SK-N-SH treated with all-trans-retinoic acid at 6 μM for 48 hours (cell line): ENCODE results near the gene TANGO6.

Source experiments
- ATAC-seq: fragments of 200-7000 bp; cut with Tn5 transposase; 3 replicates; pipeline ENCODE4 v1.9.1; 2020; ENCODE audit warnings: mild to moderate bottlenecking, moderate library complexity
- ARNTL ChIP-seq: fragments of 450-650 bp; formaldehyde crosslinking; IDR thresholded peaks from 2 replicates; pipeline ENCODE4 v1.5.0; 2020; ENCODE audit warnings: low read depth, mild to moderate bottlenecking, moderate library complexity, borderline replicate concordance
- CREB5 ChIP-seq: fragments of 250-450 bp; sonication (Bioruptor Pico); IDR thresholded peaks from 2 replicates; pipeline ENCODE4 v1.5.1; 2020; ENCODE audit warnings: low read depth, mild to moderate bottlenecking, moderate library complexity
- CSDC2 ChIP-seq: fragments of 250-450 bp; sonication (Bioruptor Pico); IDR thresholded peaks from 2 replicates; pipeline ENCODE4 v1.5.0; 2020; ENCODE audit warnings: mild to moderate bottlenecking, moderate library complexity
- CSRNP3 ChIP-seq: fragments of 250-450 bp; sonication (Bioruptor Pico); IDR thresholded peaks from 2 replicates; pipeline ENCODE4 v1.5.1; 2021; ENCODE audit warnings: mild to moderate bottlenecking, moderate library complexity
- ESRRG ChIP-seq: fragments of 250-450 bp; sonication (Bioruptor Pico); IDR thresholded peaks from 2 replicates; pipeline ENCODE4 v1.6.1; 2021; ENCODE audit warnings: mild to moderate bottlenecking
- GLIS3 ChIP-seq: fragments of 250-450 bp; sonication (Bioruptor Pico); IDR thresholded peaks from 2 replicates; pipeline ENCODE4 v1.5.0; 2020; ENCODE audit warnings: mild to moderate bottlenecking, moderate library complexity
- OSR1 ChIP-seq: fragments of 250-450 bp; sonication (Bioruptor Pico); IDR thresholded peaks from 2 replicates; pipeline ENCODE4 v1.8.0; 2022; ENCODE audit warnings: moderate library complexity, mild to moderate bottlenecking, inconsistent platforms
- PATZ1 ChIP-seq: fragments of 250-450 bp; sonication (Bioruptor Pico); IDR thresholded peaks from 2 replicates; pipeline ENCODE4 v1.8.0; 2020; ENCODE audit warnings: mild to moderate bottlenecking, moderate library complexity, borderline replicate concordance
- POU6F1 ChIP-seq: fragments of 250-450 bp; sonication (Bioruptor Pico); IDR thresholded peaks from 2 replicates; pipeline ENCODE4 v1.8.0; 2021; ENCODE audit warnings: low read depth, mild to moderate bottlenecking, moderate library complexity, borderline replicate concordance
- RARB ChIP-seq: fragments of 250-450 bp; sonication (Bioruptor Pico); IDR thresholded peaks from 2 replicates; pipeline ENCODE4 v1.8.0; 2021; ENCODE audit warnings: mild to moderate bottlenecking, moderate library complexity
- TCF4 ChIP-seq: fragments of 250-450 bp; sonication (Bioruptor Pico); IDR thresholded peaks from 2 replicates; pipeline ENCODE4 v1.8.0; 2021; ENCODE audit warnings: mild to moderate bottlenecking, moderate library complexity, borderline replicate concordance
- TOX ChIP-seq: fragments of 250-450 bp; sonication (Bioruptor Pico); IDR thresholded peaks from 2 replicates; pipeline ENCODE4 v1.8.0; 2021; ENCODE audit warnings: mild to moderate bottlenecking, moderate library complexity, borderline replicate concordance
- TSHZ2 ChIP-seq: fragments of 250-450 bp; sonication (Bioruptor Pico); IDR thresholded peaks from 2 replicates; pipeline ENCODE4 v1.5.0; 2020; ENCODE audit warnings: mild to moderate bottlenecking, moderate library complexity
- ZC3H10 ChIP-seq: fragments of 250-450 bp; sonication (Bioruptor Pico); IDR thresholded peaks from 2 replicates; pipeline ENCODE4 v1.5.1; 2021; ENCODE audit warnings: mild to moderate bottlenecking, moderate library complexity
- ZFP3 ChIP-seq: fragments of 250-450 bp; sonication (Bioruptor Pico); IDR thresholded peaks from 2 replicates; pipeline ENCODE4 v1.5.0; 2020; ENCODE audit warnings: mild to moderate bottlenecking, moderate library complexity
- ZFP30 ChIP-seq: fragments of 450-650 bp; formaldehyde crosslinking; IDR thresholded peaks from 2 replicates; pipeline ENCODE4 v1.5.0; 2022; ENCODE audit warnings: mild to moderate bottlenecking, moderate library complexity
- ZNF565 ChIP-seq: fragments of 450-650 bp; formaldehyde crosslinking; conservative IDR thresholded peaks from 2 replicates; pipeline ENCODE4 v1.5.0; 2020; ENCODE audit warnings: low read depth, mild to moderate bottlenecking, moderate library complexity
- ZNF70 ChIP-seq: fragments of 450-650 bp; formaldehyde crosslinking; IDR thresholded peaks from 2 replicates; pipeline ENCODE4 v1.5.0; 2020; ENCODE audit warnings: mild to moderate bottlenecking, moderate library complexity
- ZNF8 ChIP-seq: fragments of 450-650 bp; formaldehyde crosslinking; IDR thresholded peaks from 2 replicates; pipeline ENCODE4 v1.5.0; 2020; ENCODE audit warnings: mild to moderate bottlenecking, moderate library complexity

Gene TANGO6

GRCh38 chr16:68875871-68876270, 32.5 kb downstream of the TANGO6 start:
- TF ChIP-seq ZFP3 (CRISPR knock-in tag) = no peak
- TF ChIP-seq GLIS3 (CRISPR knock-in tag) = no peak
- no peak for TF ChIP-seq CSDC2
- no peak for TF ChIP-seq TCF4 (CRISPR knock-in tag)
- no peak for TF ChIP-seq ZFP30 (CRISPR knock-in tag)
- no peak for TF ChIP-seq ZNF70 (CRISPR knock-in tag)
- no peak for TF ChIP-seq CSRNP3
- no peak for TF ChIP-seq ARNTL (CRISPR knock-in tag)
- TF ChIP-seq TSHZ2 = no peak
- no peak for ATAC-seq

- no peak for ATAC-seq
- no peak for TF ChIP-seq PATZ1 (CRISPR knock-in tag)
- TF ChIP-seq TOX (CRISPR knock-in tag) = no peak
- TF ChIP-seq OSR1 = no peak
These were observed 40.4 kb downstream of the TANGO6 start for GRCh38 chr16:68883685-68884084.

- TF ChIP-seq ZNF565 (CRISPR knock-in tag) (no peak), ZC3H10 (CRISPR knock-in tag) (no peak), TOX (CRISPR knock-in tag) (no peak), ARNTL (CRISPR knock-in tag) (no peak), RARB (CRISPR knock-in tag) (no peak)
- TF ChIP-seq, all 23 proteins: peak for 0
- no peak for ATAC-seq
These were observed 41.1 kb downstream of the TANGO6 start for GRCh38 chr16:68884401-68884800.

GRCh38 chr16:68884861-68885720, 41.8 kb downstream of the TANGO6 start:
- no peak for ATAC-seq
- no peak for TF ChIP-seq TCF4 (CRISPR knock-in tag)
- no peak for TF ChIP-seq TOX (CRISPR knock-in tag)
- no peak for TF ChIP-seq ZC3H10 (CRISPR knock-in tag)
- no peak for TF ChIP-seq ZFP3 (CRISPR knock-in tag)
- no peak for TF ChIP-seq POU6F1
- TF ChIP-seq ARNTL (CRISPR knock-in tag) = no peak
- no peak for TF ChIP-seq OSR1
- TF ChIP-seq ZNF565 (CRISPR knock-in tag) = no peak
- no peak for TF ChIP-seq ESRRG (CRISPR knock-in tag)

- no peak for ATAC-seq
- TF ChIP-seq CREB5 (CRISPR knock-in tag) (no peak), ESRRG (CRISPR knock-in tag) (no peak), OSR1 (no peak), TCF4 (CRISPR knock-in tag) (no peak), ZFP30 (CRISPR knock-in tag) (no peak), ZFP3 (CRISPR knock-in tag) (no peak), ZNF8 (CRISPR knock-in tag) (no peak), ZNF565 (CRISPR knock-in tag) (no peak), PATZ1 (CRISPR knock-in tag) (no peak), ARNTL (CRISPR knock-in tag) (no peak), CSRNP3 (no peak)
These were observed 43.8 kb downstream of the TANGO6 start for GRCh38 chr16:68887107-68887506.
